Measurements from ENCODE around the gene HLCS. TPM values are rescaled to one million over a fixed set of nuclear protein-coding genes. Genes with fewer than 3 reads are reported as not detected.

HLCS gene
- polyA plus RNA-seq, 1 donor (not counting 4 experiments of a cell fraction or from before 2014, with no cell fraction given) = 11.5 TPM

GRCh38 chr21:36845070-36845469 is 121.4 kb downstream of the HLCS start:
- Histone ChIP-seq H2AFZ (ENCODE audit: control insufficient read depth, low read length) (no peak overlapping the region), H3K27ac (ENCODE audit: control insufficient read depth, insufficient read depth, low read length) (no peak overlapping the region), H3K4me2 (ENCODE audit: control insufficient read depth, extremely low read depth, insufficient read depth, low read depth, low read length) (no peak overlapping the region), H3K27me3 (ENCODE audit: control insufficient read depth, extremely low read depth, insufficient read depth, low read length) (no peaks in the 10 kb centered on the region), H4K20me1 (ENCODE audit: control insufficient read depth, extremely low read depth, insufficient read depth, low read length) (no peaks in the 10 kb centered on the region), H3K4me1 (ENCODE audit: control insufficient read depth, extremely low read depth, insufficient read depth, low read length) (peaks cover 17% of the 10 kb centered on the region), H3K4me3 (ENCODE audit: control insufficient read depth in 2 of 3, extremely low read depth in 1 of 3, insufficient read depth in 2 of 3, low read depth in 1 of 3, low read length in 3 of 3) (no peak overlapping the region), H3K36me3 (ENCODE audit: control insufficient read depth in 2 of 2, extremely low read depth in 1 of 2, insufficient read depth in 2 of 2, low read length in 2 of 2) (no peaks in the 10 kb centered on the region), H3K9me1 (ENCODE audit: control insufficient read depth, extremely low read depth, insufficient read depth, low read length) (no peaks in the 10 kb centered on the region), H3K79me2 (ENCODE audit: control insufficient read depth, insufficient read depth, low read length) (no peaks in the 10 kb centered on the region), H3K9me3 (ENCODE audit: control insufficient read depth, low read depth, low read length) (no peaks in the 10 kb centered on the region), H3K9ac (ENCODE audit: control insufficient read depth, extremely low read depth, insufficient read depth, low read length) (no peak overlapping the region)
- TF ChIP-seq CTCF (optimal IDR thresholded peaks at IDR 0.05 in 1 of 3, IDR thresholded peaks at IDR 0.05 in 1 of 3, conservative IDR thresholded peaks at IDR 0.05 in 1 of 3; ENCODE audit: extremely low read depth in 1 of 3, insufficient read depth in 2 of 3, low read length in 3 of 3) (no peak), EZH2 (IDR thresholded peaks at IDR 0.05; ENCODE audit: low read length) (no peak)
- FAIRE-seq (no peak), DNase-seq (ENCODE audit: low read depth, low spot score) (no peak)
- dilution Hi-C loops (cut with MboI; ENCODE audit: extremely low pct_ligation_motif_present, low sequenced_read_pairs) = no loop called here

GRCh38 chr21:36841866-36842265 is 124.6 kb downstream of the HLCS start:
- Histone ChIP-seq H4K20me1 (ENCODE audit: control insufficient read depth, extremely low read depth, insufficient read depth, low read length) (no peaks in the 10 kb centered on the region), H3K27ac (ENCODE audit: control insufficient read depth, insufficient read depth, low read length) (no peak overlapping the region), H3K4me3 (ENCODE audit: control insufficient read depth in 2 of 3, extremely low read depth in 1 of 3, insufficient read depth in 2 of 3, low read depth in 1 of 3, low read length in 3 of 3) (no peak overlapping the region), H3K79me2 (ENCODE audit: control insufficient read depth, insufficient read depth, low read length) (no peaks in the 10 kb centered on the region), H3K27me3 (ENCODE audit: control insufficient read depth, extremely low read depth, insufficient read depth, low read length) (no peaks in the 10 kb centered on the region), H3K9ac (ENCODE audit: control insufficient read depth, extremely low read depth, insufficient read depth, low read length) (no peak overlapping the region), H3K36me3 (ENCODE audit: control insufficient read depth in 2 of 2, extremely low read depth in 1 of 2, insufficient read depth in 2 of 2, low read length in 2 of 2) (no peaks in the 10 kb centered on the region), H3K9me3 (ENCODE audit: control insufficient read depth, low read depth, low read length) (no peaks in the 10 kb centered on the region), H3K9me1 (ENCODE audit: control insufficient read depth, extremely low read depth, insufficient read depth, low read length) (no peaks in the 10 kb centered on the region), H2AFZ (ENCODE audit: control insufficient read depth, low read length) (no peak overlapping the region), H3K4me1 (ENCODE audit: control insufficient read depth, extremely low read depth, insufficient read depth, low read length) (peaks cover 8% of the 10 kb centered on the region), H3K4me2 (ENCODE audit: control insufficient read depth, extremely low read depth, insufficient read depth, low read depth, low read length) (no peak overlapping the region)
- DNase-seq (ENCODE audit: low read depth, low spot score) = no peak
- FAIRE-seq = no peak
- dilution Hi-C loops (cut with MboI; ENCODE audit: extremely low pct_ligation_motif_present, low sequenced_read_pairs) = no loop called here
- TF ChIP-seq CTCF (optimal IDR thresholded peaks at IDR 0.05 in 1 of 3, IDR thresholded peaks at IDR 0.05 in 1 of 3, conservative IDR thresholded peaks at IDR 0.05 in 1 of 3; ENCODE audit: extremely low read depth in 1 of 3, insufficient read depth in 2 of 3, low read length in 3 of 3) (no peak), EZH2 (IDR thresholded peaks at IDR 0.05; ENCODE audit: low read length) (no peak)
